Neural cell (in vitro differentiated cells): ENCODE data around the gene APBA1. TPM values are rescaled to one million over a fixed set of nuclear protein-coding genes. Genes with fewer than 3 reads are reported as not detected.

ENCODE experiments used
- H2AFZ ChIP-seq: fragments of 200-600, 300-800 bp; sonication (generic), shearing (Covaris generic); 2 replicates; pipeline ENCODE4 v1.6.0; 2014; ENCODE audit warnings: low read depth, mild to moderate bottlenecking, antibody characterized with exemption, low read length, moderate library complexity
- H3F3A ChIP-seq: fragments of 200-600 bp; shearing (Covaris generic); 2 replicates; pipeline ENCODE4 v1.6.1; 2016; ENCODE audit warnings: mild to moderate bottlenecking, moderate library complexity, mixed read lengths, antibody characterized with exemption, low read length; ENCODE audit not compliant: insufficient read depth, poor library complexity, severe bottlenecking
- H3K27ac ChIP-seq: fragments of 200-600, 300-800 bp; sonication (generic), shearing (Covaris generic); 2 replicates; pipeline ENCODE4 v1.5.1; 2014; ENCODE audit warnings: mild to moderate bottlenecking, low read length, moderate library complexity
- H3K27me3 ChIP-seq: fragments of 300-800, 200-600 bp; sonication (generic), shearing (Covaris generic); 2 replicates; pipeline ENCODE4 v1.6.0; 2014; ENCODE audit warnings: mild to moderate bottlenecking, low read depth, low read length, moderate library complexity; ENCODE audit not compliant: insufficient read depth
- H3K36me3 ChIP-seq: fragments of 300-800, 200-600 bp; sonication (generic), shearing (Covaris generic); 2 replicates; pipeline ENCODE4 v1.5.1; 2014; ENCODE audit warnings: mild to moderate bottlenecking, antibody characterized with exemption, low read length, moderate library complexity; ENCODE audit not compliant: insufficient read depth
- H3K4me2 ChIP-seq: fragments of 300-800, 200-600 bp; sonication (generic), shearing (Covaris generic); 2 replicates; pipeline ENCODE4 v1.6.0; 2014; ENCODE audit warnings: mild to moderate bottlenecking, low read length
- H3K4me3 ChIP-seq: fragments of 300-800, 200-600 bp; sonication (generic), shearing (Covaris generic); 2 replicates; pipeline ENCODE4 v1.5.1; 2014; ENCODE audit warnings: mild to moderate bottlenecking, low read length, moderate library complexity
- H3K79me2 ChIP-seq: fragments of 200-600 bp; shearing (Covaris generic); replicated peaks from 2 replicates; pipeline ENCODE4 v1.6.0; 2014; ENCODE audit warnings: mild to moderate bottlenecking, low read length, moderate library complexity; ENCODE audit not compliant: insufficient read depth
- H3K9ac ChIP-seq: fragments of 300-800, 200-600 bp; sonication (generic), shearing (Covaris generic); 2 replicates; pipeline ENCODE4 v1.6.1; 2016; ENCODE audit warnings: mild to moderate bottlenecking, low read length, mixed read lengths
- H3K9me2 ChIP-seq: fragments of 200-600 bp; shearing (Covaris generic); 2 replicates; pipeline ENCODE4 v1.6.1; 2016; ENCODE audit warnings: mild to moderate bottlenecking, low read length, mixed read lengths; ENCODE audit not compliant: insufficient read depth
- H3K9me3 ChIP-seq: fragments of 200-600, 300-800 bp; sonication (generic), shearing (Covaris generic); 2 replicates; pipeline ENCODE4 v1.6.1; 2016; ENCODE audit warnings: mild to moderate bottlenecking, mixed run types, low read length, moderate library complexity, mixed read lengths
- H4K20me1 ChIP-seq: fragments of 200-600 bp; shearing (Covaris generic); 2 replicates; pipeline ENCODE4 v1.6.1; 2016; ENCODE audit warnings: mild to moderate bottlenecking, mixed run types; ENCODE audit not compliant: insufficient read depth
- CTCF ChIP-seq: fragments of 450-650 bp; IDR thresholded peaks from 2 replicates; pipeline ENCODE4 v1.5.1; 2014; ENCODE audit warnings: antibody characterized with exemption, mild to moderate bottlenecking, moderate library complexity; ENCODE audit not compliant: poor library complexity, severe bottlenecking
- EP300 ChIP-seq: fragments of 450-650 bp; conservative IDR thresholded peaks from 2 replicates; pipeline ENCODE4 v1.6.1; 2014; ENCODE audit warnings: antibody characterized with exemption, mild to moderate bottlenecking, moderate library complexity; ENCODE audit not compliant: poor library complexity, severe bottlenecking
- EZH2 ChIP-seq: fragments of 200-600, 300-800 bp; shearing (Covaris generic), sonication (generic); IDR thresholded peaks from 2 replicates; pipeline ENCODE4 v1.6.1; 2014; ENCODE audit warnings: antibody characterized with exemption, low read length, borderline replicate concordance, mild to moderate bottlenecking; ENCODE audit not compliant: insufficient read depth, poor library complexity, severe bottlenecking
- MXI1 ChIP-seq: fragments of 450-650 bp; conservative IDR thresholded peaks from 2 replicates; pipeline ENCODE4 v1.6.1; 2014; ENCODE audit warnings: antibody characterized with exemption, mild to moderate bottlenecking; ENCODE audit not compliant: poor library complexity, severe bottlenecking
- POLR2AphosphoS5 ChIP-seq: IDR thresholded peaks from 2 replicates; pipeline ENCODE4 v1.6.1; 2012
- RAD21 ChIP-seq: fragments of 450-650 bp; conservative IDR thresholded peaks from 2 replicates; pipeline ENCODE4 v1.6.1; 2014; ENCODE audit warnings: antibody characterized with exemption, mild to moderate bottlenecking, moderate library complexity
- SMC3 ChIP-seq: fragments of 450-650 bp; conservative IDR thresholded peaks from 2 replicates; pipeline ENCODE4 v1.6.1; 2014; ENCODE audit warnings: antibody characterized with exemption, mild to moderate bottlenecking, moderate library complexity; ENCODE audit not compliant: poor library complexity
- TAF1 ChIP-seq: IDR thresholded peaks from 2 replicates; pipeline ENCODE4 v1.6.1; 2012; ENCODE audit warnings: low read depth
- polyA plus RNA-seq: library from polyadenylated mRNA; depleted of rRNA; stranded (reverse); fragments of >200 nt; gene quantifications from 2 replicates; pipeline ENCODE4 v1.2.3, GENCODE V29; 2014
- TF ChIP-seq, protein P1 (sequence below): IDR thresholded peaks from 2 replicates; pipeline ENCODE4 v1.6.1; 2012; ENCODE audit warnings: borderline replicate concordance

Gene APBA1
- polyA plus RNA-seq, 1 donor from 2014 or later: 10.9 TPM

DNA sequence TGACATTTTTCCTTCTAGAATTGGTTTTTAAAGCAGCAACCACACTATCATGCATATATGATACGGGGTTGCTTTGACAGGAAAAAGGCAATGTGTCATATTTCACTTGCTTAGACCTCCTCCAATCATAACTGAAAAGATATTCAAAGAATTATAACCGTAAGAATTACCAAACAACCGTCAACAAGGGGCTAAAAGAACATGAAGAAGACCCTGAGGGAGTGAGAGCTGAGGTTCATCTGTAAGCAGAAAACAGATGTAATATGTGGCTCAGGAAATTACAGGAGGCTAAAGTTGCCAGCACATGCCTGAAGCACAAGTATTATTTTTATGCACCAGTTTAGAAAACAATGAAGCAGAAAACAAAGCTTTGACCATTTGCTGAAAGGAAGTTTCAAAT lies 78.9 kb downstream of the APBA1 start:
- Histone ChIP-seq H3K9me2 (no peaks in the 10 kb centered on the region), H3F3A (no peaks in the 10 kb centered on the region), H3K27me3 (no peaks in the 10 kb centered on the region), H3K36me3 (no peaks in the 10 kb centered on the region), H3K9me3 (no peaks in the 10 kb centered on the region), H3K9ac (no peak overlapping the region), H3K4me2 (no peak overlapping the region), H4K20me1 (no peaks in the 10 kb centered on the region), H2AFZ (no peak overlapping the region), H3K27ac (no peak overlapping the region), H3K4me3 (no peak overlapping the region), H3K79me2 (no peaks in the 10 kb centered on the region)
- no peak for TF ChIP-seq SMC3
- TF ChIP-seq EP300: peak; percentile 60

GRCh38 chr9:69590266-69590665 lies 81.9 kb downstream of the APBA1 start:
- H3K9me3 ChIP-seq: no peaks in the 10 kb centered on the region
- H3K4me2 ChIP-seq: no peak overlapping the region
- H3K27ac ChIP-seq: no peak overlapping the region
- no peaks in the 10 kb centered on the region for H4K20me1 ChIP-seq
- TF ChIP-seq EP300: no peak
- H3K4me3 ChIP-seq: no peak overlapping the region
- H3K36me3 ChIP-seq: no peaks in the 10 kb centered on the region
- H3K27me3 ChIP-seq: no peaks in the 10 kb centered on the region
- H3K9ac ChIP-seq: no peak overlapping the region
- H3F3A ChIP-seq: no peaks in the 10 kb centered on the region
- no peaks in the 10 kb centered on the region for H3K79me2 ChIP-seq
- H2AFZ ChIP-seq: no peak overlapping the region
- no peaks in the 10 kb centered on the region for H3K9me2 ChIP-seq

GRCh38 chr9:69589156-69589555 lies 83.0 kb downstream of the APBA1 start:
- TF ChIP-seq EZH2: no peak
- TF ChIP-seq RAD21: no peak
- TF ChIP-seq, protein P1, sequence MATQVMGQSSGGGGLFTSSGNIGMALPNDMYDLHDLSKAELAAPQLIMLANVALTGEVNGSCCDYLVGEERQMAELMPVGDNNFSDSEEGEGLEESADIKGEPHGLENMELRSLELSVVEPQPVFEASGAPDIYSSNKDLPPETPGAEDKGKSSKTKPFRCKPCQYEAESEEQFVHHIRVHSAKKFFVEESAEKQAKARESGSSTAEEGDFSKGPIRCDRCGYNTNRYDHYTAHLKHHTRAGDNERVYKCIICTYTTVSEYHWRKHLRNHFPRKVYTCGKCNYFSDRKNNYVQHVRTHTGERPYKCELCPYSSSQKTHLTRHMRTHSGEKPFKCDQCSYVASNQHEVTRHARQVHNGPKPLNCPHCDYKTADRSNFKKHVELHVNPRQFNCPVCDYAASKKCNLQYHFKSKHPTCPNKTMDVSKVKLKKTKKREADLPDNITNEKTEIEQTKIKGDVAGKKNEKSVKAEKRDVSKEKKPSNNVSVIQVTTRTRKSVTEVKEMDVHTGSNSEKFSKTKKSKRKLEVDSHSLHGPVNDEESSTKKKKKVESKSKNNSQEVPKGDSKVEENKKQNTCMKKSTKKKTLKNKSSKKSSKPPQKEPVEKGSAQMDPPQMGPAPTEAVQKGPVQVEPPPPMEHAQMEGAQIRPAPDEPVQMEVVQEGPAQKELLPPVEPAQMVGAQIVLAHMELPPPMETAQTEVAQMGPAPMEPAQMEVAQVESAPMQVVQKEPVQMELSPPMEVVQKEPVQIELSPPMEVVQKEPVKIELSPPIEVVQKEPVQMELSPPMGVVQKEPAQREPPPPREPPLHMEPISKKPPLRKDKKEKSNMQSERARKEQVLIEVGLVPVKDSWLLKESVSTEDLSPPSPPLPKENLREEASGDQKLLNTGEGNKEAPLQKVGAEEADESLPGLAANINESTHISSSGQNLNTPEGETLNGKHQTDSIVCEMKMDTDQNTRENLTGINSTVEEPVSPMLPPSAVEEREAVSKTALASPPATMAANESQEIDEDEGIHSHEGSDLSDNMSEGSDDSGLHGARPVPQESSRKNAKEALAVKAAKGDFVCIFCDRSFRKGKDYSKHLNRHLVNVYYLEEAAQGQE: no peak
- TF ChIP-seq CTCF: no peak
- no peak for TF ChIP-seq MXI1
- no peak for TF ChIP-seq EP300
- TF ChIP-seq TAF1: no peak
- TF ChIP-seq SMC3: no peak
- no peak for TF ChIP-seq POLR2AphosphoS5
- Histone ChIP-seq H3K4me3 (no peak overlapping the region), H3K27me3 (no peaks in the 10 kb centered on the region), H3F3A (no peaks in the 10 kb centered on the region), H3K27ac (no peak overlapping the region), H4K20me1 (no peaks in the 10 kb centered on the region), H3K36me3 (no peaks in the 10 kb centered on the region), H2AFZ (no peak overlapping the region), H3K4me2 (no peak overlapping the region), H3K9me3 (no peaks in the 10 kb centered on the region), H3K9me2 (no peaks in the 10 kb centered on the region), H3K79me2 (no peaks in the 10 kb centered on the region), H3K9ac (no peak overlapping the region)
